Measurements from ENCODE around the gene CILP.
"Not testable (repeated sequence)": the region's sequence is repeated elsewhere in the genome, so short reads cannot be mapped to it uniquely, and the experiment has no call there.

The CILP gene

GRCh38 chr15:65194826-65195547 is 16.3 kb downstream of the CILP start:
- no peak for DNase-seq

GRCh38 chr15:65192016-65192415 is 19.3 kb downstream of the CILP start:
- no peak for DNase-seq

- peak; percentile 8 to 55 for DNase-seq
These were observed 22.1 kb downstream of the CILP start for GRCh38 chr15:65189102-65189740.

GRCh38 chr15:65188472-65188871 is 22.8 kb downstream of the CILP start:
- DNase-seq, result not testable (repeated sequence)

GRCh38 chr15:65184868-65185717 is 26.2 kb downstream of the CILP start, which contains the start of gene CLPX:
Gene CLPX, minus strand, starts transcription at chr15:65185342. Its CDS starts 189 bp downstream, at chr15:65185153.
- DNase-seq, result peak; percentile 88 to 96

GRCh38 chr15:65184305-65184867 is 26.9 kb downstream of the CILP start:
- DNase-seq, result peak; percentile 37 to 59

GRCh38 chr15:65183865-65184159 is 27.5 kb downstream of the CILP start:
- no peak for DNase-seq

GRCh38 chr15:65182538-65182937 is 28.7 kb downstream of the CILP start:
- DNase-seq, result no peak

- not testable (repeated sequence) for DNase-seq
These were observed 29.5 kb downstream of the CILP start for GRCh38 chr15:65181582-65182353.

GRCh38 chr15:65180167-65180566 is 31.1 kb downstream of the CILP start:
- DNase-seq, result no peak

- no peak for DNase-seq
These were observed 33.4 kb downstream of the CILP start for GRCh38 chr15:65177901-65178300.

- DNase-seq, result no peak
These were observed 35.2 kb downstream of the CILP start for GRCh38 chr15:65176056-65176455.

GRCh38 chr15:65175511-65175910 is 35.8 kb downstream of the CILP start:
- DNase-seq, result no peak

GRCh38 chr15:65174509-65174908 is 36.8 kb downstream of the CILP start:
- no peak for DNase-seq

- no peak for DNase-seq
These were observed 38.7 kb downstream of the CILP start for GRCh38 chr15:65172531-65172930.

- DNase-seq, result no peak
These were observed 39.8 kb downstream of the CILP start for GRCh38 chr15:65171428-65171827.

GRCh38 chr15:65165875-65166274 is 45.4 kb downstream of the CILP start:
- no peak for DNase-seq

- no peak for DNase-seq
These were observed 47.1 kb downstream of the CILP start for GRCh38 chr15:65164139-65164538.

- DNase-seq, result no peak
These were observed 48.2 kb downstream of the CILP start for GRCh38 chr15:65163041-65163440.

GRCh38 chr15:65156692-65157091 is 54.6 kb downstream of the CILP start:
- no peak for DNase-seq

- DNase-seq, result no peak
These were observed 56.6 kb downstream of the CILP start for GRCh38 chr15:65154720-65155119.

GRCh38 chr15:65147902-65148301 is 63.4 kb downstream of the CILP start:
- DNase-seq, result no peak

GRCh38 chr15:65146438-65146837 is 64.8 kb downstream of the CILP start:
- DNase-seq, result no peak
